ENCODE measurements around the gene S100A3.

Gene S100A3

GRCh38 chr1:153547560-153548551 is 1.2 kb downstream of the S100A3 start:
- DNase-seq = no peak

- DNase-seq = no peak
These were observed 2.1 kb downstream of the S100A3 start for GRCh38 chr1:153546796-153547559.

GRCh38 chr1:153546371-153546770 is 2.7 kb downstream of the S100A3 start:
- no peak for DNase-seq

GRCh38 chr1:153545067-153546055 is 3.7 kb downstream of the S100A3 start, which contains the start of gene S100A4:
TSS of gene S100A4 (minus strand) at chr1:153545806. CDS start at chr1:153544794, 1,012 bp downstream.
- peak; percentile 85 for DNase-seq

GRCh38 chr1:153544453-153545066 is 4.5 kb downstream of the S100A3 start:
- no peak for DNase-seq

GRCh38 chr1:153543736-153544135 is 5.3 kb downstream of the S100A3 start:
- no peak for DNase-seq

GRCh38 chr1:153542956-153543711 is 5.9 kb downstream of the S100A3 start:
- DNase-seq = no peak

GRCh38 chr1:153541641-153542590 is 7.1 kb downstream of the S100A3 start:
- DNase-seq = no peak

GRCh38 chr1:153540394-153541361 is 8.4 kb downstream of the S100A3 start, which contains the start of gene S100A5:
TSS of gene S100A5 (minus strand) at chr1:153540934. CDS start at chr1:153540191, 743 bp downstream.
- DNase-seq = peak; percentile 67

GRCh38 chr1:153539395-153540093 is 9.5 kb downstream of the S100A3 start:
- no peak for DNase-seq

GRCh38 chr1:153538315-153538821 is 10.7 kb downstream of the S100A3 start:
- DNase-seq = no peak

- DNase-seq = no peak
These were observed 11.7 kb downstream of the S100A3 start for GRCh38 chr1:153537376-153537730.

GRCh38 chr1:153536671-153537375 is 12.2 kb downstream of the S100A3 start:
- DNase-seq = no peak

GRCh38 chr1:153536012-153536670 is 12.9 kb downstream of the S100A3 start:
- DNase-seq = peak; percentile 88

GRCh38 chr1:153535242-153536011 is 13.6 kb downstream of the S100A3 start, which contains the start of gene S100A6:
TSS of gene S100A6 (minus strand) at chr1:153535991. CDS start at chr1:153535339, 652 bp downstream.
- peak; percentile 55 for DNase-seq

GRCh38 chr1:153534925-153535241 is 14.2 kb downstream of the S100A3 start:
- no peak for DNase-seq

Measured in CD4-positive, alpha-beta T cell treated with Interleukin-15 for 1 hour (primary cell).